ENCODE results near the gene SIRT7.
A peak's percentile ranks its signal among the peaks of the same experiment; 100 is the strongest.
"Not testable (repeated sequence)": the region's sequence is repeated elsewhere in the genome, so short reads cannot be mapped to it uniquely, and the experiment has no call there.

The SIRT7 gene

GRCh38 chr17:81921537-81921862 is 3.5 kb upstream of the SIRT7 start:
- Histone ChIP-seq H3K4me3 (ENCODE audit: low read length) (no peak overlapping the region), H3K4me2 (ENCODE audit: low read length) (no peak overlapping the region), H3K9ac (ENCODE audit: low read depth, low read length) (no peak overlapping the region), H3K27me3 (ENCODE audit: control insufficient read depth, insufficient read depth, low read length) (no peaks in the 10 kb centered on the region), H3K36me3 (ENCODE audit: insufficient read depth, low read length) (peaks cover 42% of the 10 kb centered on the region), H3K4me1 (ENCODE audit: control insufficient read depth, insufficient read depth, low read length) (peaks cover 34% of the 10 kb centered on the region), H3K9me3 (replicated peaks; ENCODE audit: low read length) (no peaks in the 10 kb centered on the region)

DNA sequence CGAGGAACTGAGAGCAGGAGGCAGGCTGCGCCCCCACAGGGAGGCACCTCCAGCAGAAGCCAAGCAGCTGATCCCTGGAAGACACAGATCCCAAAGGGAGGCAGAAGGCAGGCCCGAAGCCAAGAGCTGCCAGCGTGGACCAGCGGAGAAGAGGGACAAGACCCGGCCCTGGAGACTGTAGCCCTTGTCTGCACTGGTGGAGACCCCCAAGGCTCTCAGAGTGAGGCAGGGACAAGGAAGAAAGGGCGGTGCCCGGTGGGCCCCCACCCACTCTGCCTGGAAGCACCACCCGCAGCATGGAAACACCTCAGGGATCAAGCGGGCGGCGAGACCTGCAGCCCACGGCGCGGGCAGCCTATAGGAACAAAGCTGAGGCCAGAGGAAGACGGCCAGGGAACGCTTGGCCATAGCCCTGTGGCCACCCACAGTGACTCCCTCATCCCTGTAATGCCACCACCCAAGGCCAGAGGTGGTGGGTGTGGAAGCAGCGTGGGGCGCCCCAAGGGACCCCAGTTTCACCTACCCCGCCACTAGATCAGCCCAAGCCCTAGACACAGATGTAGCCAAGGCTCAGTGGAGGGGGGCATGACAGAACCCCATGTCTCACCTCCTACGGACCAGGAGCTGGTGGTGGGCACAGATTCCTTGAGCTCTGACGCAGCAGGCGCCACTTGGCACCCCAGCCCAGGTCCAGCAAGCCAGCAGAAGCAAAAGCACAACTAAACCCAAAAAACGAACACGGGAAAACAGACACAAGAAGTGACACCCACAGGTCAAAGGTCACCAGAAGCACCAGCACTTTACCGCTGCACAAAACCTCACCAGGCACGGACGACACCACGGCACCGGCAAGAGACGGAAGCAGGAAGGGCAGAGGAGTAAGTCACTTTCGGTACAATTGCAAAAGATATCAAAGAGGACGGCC is 2.9 kb upstream of the SIRT7 start:
- H3K36me3 ChIP-seq (ENCODE audit: insufficient read depth, low read length), result peaks cover 43% of the 10 kb centered on the region
- H3K4me3 ChIP-seq (ENCODE audit: low read length), result no peak overlapping the region
- H3K27me3 ChIP-seq (ENCODE audit: control insufficient read depth, insufficient read depth, low read length), result no peaks in the 10 kb centered on the region
- H3K4me1 ChIP-seq (ENCODE audit: control insufficient read depth, insufficient read depth, low read length), result peaks cover 29% of the 10 kb centered on the region
- no peak overlapping the region for H3K9ac ChIP-seq (ENCODE audit: low read depth, low read length)
- H3K9me3 ChIP-seq (replicated peaks; ENCODE audit: low read length), result no peaks in the 10 kb centered on the region
- H3K4me2 ChIP-seq (ENCODE audit: low read length), result no peak overlapping the region

DNA sequence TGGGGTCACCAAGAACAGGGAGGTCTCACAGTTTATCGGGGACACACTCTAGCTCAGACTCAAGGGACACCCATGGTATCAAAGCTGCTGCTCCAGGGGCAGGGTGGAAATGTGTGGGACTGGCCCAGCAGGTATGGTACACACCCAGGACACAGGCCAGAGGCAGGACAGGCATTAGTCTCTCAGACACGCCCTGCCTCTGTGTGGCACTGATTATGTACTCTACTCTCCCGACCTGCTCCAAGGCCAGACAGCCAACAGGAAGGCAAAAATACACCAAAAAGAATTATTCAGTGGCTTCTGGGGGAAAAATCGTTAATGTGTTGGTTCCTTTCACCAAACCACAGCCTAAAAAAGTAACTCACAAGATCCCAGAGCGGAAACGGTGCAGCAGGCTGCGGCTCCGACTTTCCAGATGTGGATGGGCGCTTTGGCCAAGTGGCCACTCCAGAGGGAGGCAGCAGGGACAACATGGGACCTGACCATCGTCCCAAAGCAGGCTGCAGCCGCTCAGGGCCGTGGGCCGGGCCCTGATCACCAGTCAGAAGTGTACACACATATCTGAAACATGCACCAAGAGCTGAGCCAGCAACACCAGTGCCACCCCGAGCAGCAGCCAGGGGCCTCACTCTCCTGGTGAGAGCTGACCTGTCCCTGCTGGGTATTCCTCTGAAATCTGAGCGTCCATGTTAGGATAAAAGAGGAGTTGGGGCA is 1.0 kb upstream of the SIRT7 start:
- no peaks in the 10 kb centered on the region for H3K9me3 ChIP-seq (replicated peaks; ENCODE audit: low read length)

GRCh38 chr17:81918333-81918669 is 325 bp upstream of the SIRT7 start:
- Histone ChIP-seq H3K36me3 (ENCODE audit: insufficient read depth, low read length) (peaks cover 66% of the 10 kb centered on the region), H3K4me3 (ENCODE audit: low read length) (peak overlapping the region; percentile 97), H3K4me2 (ENCODE audit: low read length) (peak overlapping the region; percentile 47)
- not testable (repeated sequence) for H3K4me1 ChIP-seq (ENCODE audit: control insufficient read depth, insufficient read depth, low read length); H3K9me3 ChIP-seq (replicated peaks; ENCODE audit: low read length); H3K27me3 ChIP-seq (ENCODE audit: control insufficient read depth, insufficient read depth, low read length); H3K9ac ChIP-seq (ENCODE audit: low read depth, low read length)

More for the DNA sequence above, 1.0 kb upstream of the SIRT7 start:
- Histone ChIP-seq H3K9ac (ENCODE audit: low read depth, low read length) (no peak overlapping the region), H3K36me3 (ENCODE audit: insufficient read depth, low read length) (peaks cover 59% of the 10 kb centered on the region), H3K4me2 (ENCODE audit: low read length) (no peak overlapping the region), H3K4me1 (ENCODE audit: control insufficient read depth, insufficient read depth, low read length) (peaks cover 13% of the 10 kb centered on the region), H3K4me3 (ENCODE audit: low read length) (no peak overlapping the region), H3K27me3 (ENCODE audit: control insufficient read depth, insufficient read depth, low read length) (no peaks in the 10 kb centered on the region)

GRCh38 chr17:81916234-81917001 is 1.6 kb downstream of the SIRT7 start:
- Histone ChIP-seq H3K9ac (ENCODE audit: low read depth, low read length) (peak overlapping the region; percentile 88), H3K27me3 (ENCODE audit: control insufficient read depth, insufficient read depth, low read length) (no peaks in the 10 kb centered on the region), H3K4me3 (ENCODE audit: low read length) (peak overlapping the region; percentile 97), H3K4me1 (ENCODE audit: control insufficient read depth, insufficient read depth, low read length) (peaks cover 10% of the 10 kb centered on the region), H3K4me2 (ENCODE audit: low read length) (peak overlapping the region; percentile 93), H3K9me3 (replicated peaks; ENCODE audit: low read length) (no peaks in the 10 kb centered on the region), H3K36me3 (ENCODE audit: insufficient read depth, low read length) (peaks cover 72% of the 10 kb centered on the region)

- no peaks in the 10 kb centered on the region for H3K9me3 ChIP-seq (replicated peaks; ENCODE audit: low read length)
- H3K4me3 ChIP-seq (ENCODE audit: low read length), result no peak overlapping the region
- peaks cover 62% of the 10 kb centered on the region for H3K36me3 ChIP-seq (ENCODE audit: insufficient read depth, low read length)
- no peak overlapping the region for H3K4me2 ChIP-seq (ENCODE audit: low read length)
- no peaks in the 10 kb centered on the region for H3K27me3 ChIP-seq (ENCODE audit: control insufficient read depth, insufficient read depth, low read length)
- no peak overlapping the region for H3K9ac ChIP-seq (ENCODE audit: low read depth, low read length)
- H3K4me1 ChIP-seq (ENCODE audit: control insufficient read depth, insufficient read depth, low read length), result peaks cover 14% of the 10 kb centered on the region
Observed at GRCh38 chr17:81915331-81915730, 2.6 kb downstream of the SIRT7 start.

GRCh38 chr17:81914103-81914850 is 3.7 kb downstream of the SIRT7 start:
- H3K4me2 ChIP-seq (ENCODE audit: low read length), result no peak overlapping the region
- no peaks in the 10 kb centered on the region for H3K27me3 ChIP-seq (ENCODE audit: control insufficient read depth, insufficient read depth, low read length)
- no peaks in the 10 kb centered on the region for H3K9me3 ChIP-seq (replicated peaks; ENCODE audit: low read length)
- H3K4me3 ChIP-seq (ENCODE audit: low read length), result no peak overlapping the region
- H3K4me1 ChIP-seq (ENCODE audit: control insufficient read depth, insufficient read depth, low read length), result peaks cover 19% of the 10 kb centered on the region
- H3K36me3 ChIP-seq (ENCODE audit: insufficient read depth, low read length), result peaks cover 51% of the 10 kb centered on the region
- H3K9ac ChIP-seq (ENCODE audit: low read depth, low read length), result no peak overlapping the region

- no peak overlapping the region for H3K4me2 ChIP-seq (ENCODE audit: low read length)
- peaks cover 19% of the 10 kb centered on the region for H3K4me1 ChIP-seq (ENCODE audit: control insufficient read depth, insufficient read depth, low read length)
- no peaks in the 10 kb centered on the region for H3K9me3 ChIP-seq (replicated peaks; ENCODE audit: low read length)
- no peak overlapping the region for H3K4me3 ChIP-seq (ENCODE audit: low read length)
- no peak overlapping the region for H3K9ac ChIP-seq (ENCODE audit: low read depth, low read length)
- no peaks in the 10 kb centered on the region for H3K27me3 ChIP-seq (ENCODE audit: control insufficient read depth, insufficient read depth, low read length)
- H3K36me3 ChIP-seq (ENCODE audit: insufficient read depth, low read length), result peaks cover 46% of the 10 kb centered on the region
Observed at GRCh38 chr17:81913394-81914102, 4.4 kb downstream of the SIRT7 start.

DNA sequence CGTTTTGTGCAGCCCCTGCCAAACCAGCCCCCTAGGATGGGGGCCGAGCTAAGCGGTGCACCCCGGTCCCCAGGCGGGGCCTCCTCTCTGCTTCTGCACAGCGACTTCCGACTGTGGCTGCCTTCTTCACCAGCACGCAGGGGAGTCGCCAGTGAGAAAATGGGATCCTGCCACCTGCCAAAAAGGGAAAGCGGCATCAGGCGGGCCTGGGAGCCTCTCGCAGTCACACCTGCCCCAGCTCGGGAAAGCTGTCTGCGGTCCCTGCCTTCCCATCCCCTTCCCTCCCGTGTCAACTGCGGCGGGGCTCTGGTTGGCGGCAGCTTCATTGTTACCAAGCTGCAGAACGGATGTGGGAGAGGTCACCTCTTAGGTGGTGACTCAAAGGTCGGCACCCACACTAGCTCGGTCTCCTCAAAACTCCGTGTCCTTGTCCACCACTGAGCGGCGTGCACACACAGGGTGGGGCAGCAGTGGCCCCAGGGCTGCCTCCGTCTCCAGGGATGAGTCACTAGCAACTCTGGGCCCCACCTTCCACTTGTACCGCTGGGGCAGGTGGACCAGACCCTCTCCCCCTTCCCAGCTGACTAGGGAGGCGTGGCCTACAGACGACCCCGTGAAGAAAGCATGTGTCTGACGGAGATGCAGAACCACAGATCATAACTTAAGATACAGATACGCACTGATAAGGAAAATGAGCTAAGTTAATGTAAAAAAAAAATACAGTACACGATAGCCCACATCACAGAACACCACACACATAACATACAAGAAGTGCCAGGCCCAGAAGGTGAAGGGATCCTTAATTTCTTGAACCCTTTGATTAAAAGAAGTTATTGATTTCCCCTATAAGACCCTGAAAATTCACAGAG is 5.3 kb downstream of the SIRT7 start:
- Histone ChIP-seq H3K9ac (ENCODE audit: low read depth, low read length) (no peak overlapping the region), H3K4me3 (ENCODE audit: low read length) (no peak overlapping the region), H3K4me1 (ENCODE audit: control insufficient read depth, insufficient read depth, low read length) (peaks cover 19% of the 10 kb centered on the region), H3K36me3 (ENCODE audit: insufficient read depth, low read length) (peaks cover 47% of the 10 kb centered on the region), H3K9me3 (replicated peaks; ENCODE audit: low read length) (no peaks in the 10 kb centered on the region), H3K4me2 (ENCODE audit: low read length) (no peak overlapping the region), H3K27me3 (ENCODE audit: control insufficient read depth, insufficient read depth, low read length) (no peaks in the 10 kb centered on the region)

DNA sequence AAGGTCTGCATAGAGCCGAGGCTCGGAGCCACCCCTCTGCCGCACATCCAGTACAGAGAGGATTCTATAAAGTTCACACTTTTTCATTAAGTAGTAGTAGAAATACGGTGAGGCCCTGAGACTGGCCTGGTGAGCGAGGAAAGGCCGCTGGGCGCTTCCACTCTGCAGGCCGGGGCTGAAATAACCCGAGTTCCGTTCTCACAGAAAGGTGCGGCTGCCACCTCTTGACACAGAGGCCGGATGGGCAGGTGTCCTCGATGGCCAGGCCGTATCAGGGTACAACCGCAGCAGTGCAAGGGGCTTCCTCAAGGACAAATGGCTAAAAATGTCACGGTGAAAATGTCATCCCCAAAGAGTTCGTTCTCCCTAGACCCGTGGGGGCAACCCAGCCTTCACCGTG is 6.0 kb downstream of the SIRT7 start:
- no peaks in the 10 kb centered on the region for H3K9me3 ChIP-seq (replicated peaks; ENCODE audit: low read length)
- peak overlapping the region; percentile 60 for H3K4me2 ChIP-seq (ENCODE audit: low read length)
- peaks cover 54% of the 10 kb centered on the region for H3K36me3 ChIP-seq (ENCODE audit: insufficient read depth, low read length)
- peaks cover 14% of the 10 kb centered on the region for H3K4me1 ChIP-seq (ENCODE audit: control insufficient read depth, insufficient read depth, low read length)
- no peak overlapping the region for H3K4me3 ChIP-seq (ENCODE audit: low read length)
- no peaks in the 10 kb centered on the region for H3K27me3 ChIP-seq (ENCODE audit: control insufficient read depth, insufficient read depth, low read length)
- H3K9ac ChIP-seq (ENCODE audit: low read depth, low read length), result no peak overlapping the region

All from skeletal muscle satellite cell (primary cell).